Ascending aorta (tissue), 2 donors: ENCODE data around the gene SHC2. TPM values are rescaled to one million over a fixed set of nuclear protein-coding genes. Genes with fewer than 3 reads are reported as not detected.
"Not testable (repeated sequence)": the region's sequence is repeated elsewhere in the genome, so short reads cannot be mapped to it uniquely, and the experiment has no call there.

Experiments
- DNase-seq, 2 donors: peaks; one replicate each; pipeline ENCODE4 v3.0.0-alpha.2; 2019; ENCODE audit warnings: low spot score in 2 of 2
- H3K27ac ChIP-seq, 2 donors: fragments of 200-600 bp; sonication (generic); one replicate each; pipeline ENCODE4 v1.5.1; 2016 to 2017; ENCODE audit warnings: mild to moderate bottlenecking in 1 of 2
- H3K27me3 ChIP-seq: fragments of 200-600 bp; sonication (generic); one replicate; pipeline ENCODE4 v1.5.1; 2017
- H3K36me3 ChIP-seq, 2 donors: fragments of 200-600 bp; sonication (generic); one replicate each; pipeline ENCODE4 v1.5.1; 2016
- H3K4me1 ChIP-seq, 2 donors: fragments of 200-600 bp; sonication (generic); one replicate each; pipeline ENCODE4 v1.5.1; 2016 to 2017; ENCODE audit warnings: mild to moderate bottlenecking in 1 of 2
- H3K4me3 ChIP-seq, 2 donors: fragments of 200-600 bp; sonication (generic); one replicate each; pipeline ENCODE4 v1.5.1; 2016 to 2017; ENCODE audit warnings: mild to moderate bottlenecking in 1 of 2
- H3K9me3 ChIP-seq, 2 donors: fragments of 200-600 bp; sonication (generic); one replicate each; pipeline ENCODE4 v1.5.1; 2016
- intact Hi-C: fragments of 100-400 bp; cut with DNase I; formaldehyde crosslinking; loops from one replicate; pipeline ENCODE4 v1.15.1; 2023
- total RNA-seq: library from RNA; depleted of rRNA; stranded (reverse); fragments of >200 nt; gene quantifications from one replicate; pipeline ENCODE4 v1.1.0, GENCODE V29; 2016
- TF ChIP-seq, protein P1 (sequence below), 3 experiments: fragments of 200-600 bp in 2 of 3; fragments of 450-650 bp in 1 of 3; sonication (generic) in 2 of 3; IDR thresholded peaks; one replicate each; pipeline ENCODE4 v1.5.1; 2016 to 2019; ENCODE audit warnings: antibody characterized with exemption in 3 of 3, mild to moderate bottlenecking in 1 of 3, moderate library complexity in 1 of 3

Gene SHC2
- total RNA-seq, 1 donor from 2014 or later: 51.2 TPM

DNA sequence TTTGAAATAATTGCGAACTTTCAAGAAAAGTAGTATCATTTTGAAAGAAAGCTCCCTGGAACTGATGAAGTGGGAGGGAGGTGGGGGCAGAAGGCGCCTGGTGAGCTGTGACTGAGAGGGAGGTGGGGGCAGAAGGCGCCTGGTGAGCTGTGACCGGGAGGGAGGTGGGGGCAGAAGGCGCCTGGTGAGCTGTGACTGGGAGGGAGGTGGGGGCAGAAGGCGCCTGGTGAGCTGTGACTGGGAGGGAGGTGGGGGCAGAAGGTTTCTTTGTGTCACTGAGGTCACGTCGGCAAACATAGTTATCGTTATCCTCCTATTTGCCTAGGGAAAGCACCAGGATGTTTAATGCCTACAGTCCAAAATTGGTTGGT, 76.0 kb downstream of the SHC2 start:
- TF ChIP-seq, protein P1, sequence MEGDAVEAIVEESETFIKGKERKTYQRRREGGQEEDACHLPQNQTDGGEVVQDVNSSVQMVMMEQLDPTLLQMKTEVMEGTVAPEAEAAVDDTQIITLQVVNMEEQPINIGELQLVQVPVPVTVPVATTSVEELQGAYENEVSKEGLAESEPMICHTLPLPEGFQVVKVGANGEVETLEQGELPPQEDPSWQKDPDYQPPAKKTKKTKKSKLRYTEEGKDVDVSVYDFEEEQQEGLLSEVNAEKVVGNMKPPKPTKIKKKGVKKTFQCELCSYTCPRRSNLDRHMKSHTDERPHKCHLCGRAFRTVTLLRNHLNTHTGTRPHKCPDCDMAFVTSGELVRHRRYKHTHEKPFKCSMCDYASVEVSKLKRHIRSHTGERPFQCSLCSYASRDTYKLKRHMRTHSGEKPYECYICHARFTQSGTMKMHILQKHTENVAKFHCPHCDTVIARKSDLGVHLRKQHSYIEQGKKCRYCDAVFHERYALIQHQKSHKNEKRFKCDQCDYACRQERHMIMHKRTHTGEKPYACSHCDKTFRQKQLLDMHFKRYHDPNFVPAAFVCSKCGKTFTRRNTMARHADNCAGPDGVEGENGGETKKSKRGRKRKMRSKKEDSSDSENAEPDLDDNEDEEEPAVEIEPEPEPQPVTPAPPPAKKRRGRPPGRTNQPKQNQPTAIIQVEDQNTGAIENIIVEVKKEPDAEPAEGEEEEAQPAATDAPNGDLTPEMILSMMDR (IDR thresholded peaks at IDR 0.05): no peak
- no peaks in the 10 kb centered on the region for H3K4me1 ChIP-seq
- no peaks in the 10 kb centered on the region for H3K27me3 ChIP-seq
- H3K4me3 ChIP-seq: no peak overlapping the region
- no peak overlapping the region for H3K27ac ChIP-seq
- intact Hi-C loops: no loop called here
- no peak for DNase-seq
- H3K9me3 ChIP-seq: no peaks in the 10 kb centered on the region
- no peaks in the 10 kb centered on the region for H3K36me3 ChIP-seq

DNA sequence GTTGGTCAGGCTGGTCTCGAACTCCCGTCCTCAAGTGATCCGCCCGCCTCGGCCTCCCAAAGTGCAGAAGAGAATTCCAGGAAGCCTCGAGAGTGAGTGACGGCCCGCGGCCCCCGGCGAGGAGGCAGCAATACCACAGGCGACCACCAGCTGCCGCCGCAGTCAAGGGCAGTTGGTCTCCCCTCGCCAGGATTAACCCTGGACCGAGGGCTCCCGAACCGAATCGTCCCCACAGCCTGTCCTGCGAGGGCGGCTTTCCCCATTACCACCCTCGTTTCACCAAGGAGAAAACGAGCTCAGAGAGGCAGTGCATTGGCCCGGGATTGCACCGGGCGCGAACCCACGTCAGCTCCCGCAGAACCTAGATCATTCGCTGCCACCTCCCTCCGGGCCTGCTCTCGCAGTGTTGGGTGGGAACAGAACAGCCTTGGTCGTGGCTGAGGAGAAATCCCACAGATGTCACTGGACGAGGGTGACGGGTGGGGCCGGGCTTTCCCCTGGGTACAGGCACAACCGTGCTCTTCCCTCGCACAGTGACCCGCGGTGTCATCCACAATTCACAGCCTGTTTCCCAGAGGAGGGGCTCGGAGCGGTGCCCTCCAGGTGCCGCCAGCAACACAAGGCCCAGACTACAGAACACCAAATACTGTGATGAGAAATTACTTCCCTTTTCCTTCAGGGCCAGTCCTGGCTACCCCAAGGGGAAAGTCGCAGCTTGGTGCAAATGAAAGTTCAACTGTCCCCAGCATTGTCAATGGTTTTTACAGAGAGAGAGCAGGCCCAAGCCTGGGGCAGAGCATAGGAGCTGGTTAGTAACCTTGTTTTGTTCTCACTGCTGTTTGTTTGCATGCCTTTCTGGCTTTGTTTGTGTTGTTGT, 76.7 kb downstream of the SHC2 start:
- Histone ChIP-seq H3K9me3 (no peaks in the 10 kb centered on the region), H3K36me3 (no peaks in the 10 kb centered on the region), H3K27me3 (no peaks in the 10 kb centered on the region), H3K4me3 (no peak overlapping the region), H3K4me1 (no peaks in the 10 kb centered on the region), H3K27ac (no peak overlapping the region)
- intact Hi-C loops: no loop called here
- peak in 1 of 2 donors; percentile 51 for DNase-seq
- TF ChIP-seq, protein P1 (IDR thresholded peaks at IDR 0.05): peak in 2 of 3 experiments; percentile 8 to 33

DNA sequence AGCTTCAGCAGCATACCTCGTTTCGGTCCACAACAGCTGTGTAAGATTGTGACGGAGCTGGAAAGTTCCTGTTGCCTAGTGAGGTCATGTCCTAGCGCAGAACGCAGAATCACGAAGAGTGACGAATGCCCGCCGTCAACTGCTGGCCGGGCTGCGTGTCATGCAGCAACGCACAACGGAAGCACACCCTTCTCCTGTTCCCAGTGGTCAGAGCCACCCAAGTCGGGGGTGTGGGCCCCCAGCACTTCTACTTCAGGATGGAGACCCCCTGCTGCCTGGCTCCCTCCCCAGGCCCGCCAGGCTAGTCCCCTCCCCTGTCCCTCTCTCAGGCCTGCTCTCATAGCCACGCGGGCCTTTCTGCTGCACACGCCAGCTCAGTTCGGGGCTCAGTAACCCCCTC, 77.8 kb downstream of the SHC2 start:
- H3K27me3 ChIP-seq: no peaks in the 10 kb centered on the region
- TF ChIP-seq, protein P1 (IDR thresholded peaks at IDR 0.05): no peak
- H3K27ac ChIP-seq: no peak overlapping the region
- no peaks in the 10 kb centered on the region for H3K4me1 ChIP-seq
- H3K36me3 ChIP-seq: no peaks in the 10 kb centered on the region
- intact Hi-C loops: no loop called here
- no peaks in the 10 kb centered on the region for H3K9me3 ChIP-seq
- no peak overlapping the region for H3K4me3 ChIP-seq
- DNase-seq: peak in 1 of 2 donors; percentile 12

DNA sequence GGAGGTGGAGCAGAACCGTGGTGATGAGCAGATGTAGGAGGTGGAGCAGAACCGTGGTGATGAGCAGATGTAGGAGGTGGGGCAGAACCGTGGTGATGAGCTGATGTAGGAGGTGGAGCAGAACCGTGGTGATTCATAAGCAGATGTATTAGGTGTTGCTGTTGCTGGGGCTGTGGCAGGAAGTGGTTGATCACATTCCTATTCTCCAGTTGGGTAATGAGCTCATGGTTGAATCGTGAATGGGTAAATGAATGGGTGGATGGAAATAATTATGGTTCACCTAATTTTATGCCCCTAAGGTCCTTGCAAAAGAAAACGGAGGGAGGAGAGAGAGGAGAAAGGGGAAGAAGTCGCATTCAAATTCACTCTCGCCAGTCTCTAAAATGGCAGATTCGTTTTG, 78.3 kb downstream of the SHC2 start:
- H3K9me3 ChIP-seq, H3K4me1 ChIP-seq, H3K36me3 ChIP-seq, H3K27ac ChIP-seq, H3K27me3 ChIP-seq, DNase-seq, H3K4me3 ChIP-seq, intact Hi-C loops: not testable (repeated sequence)

DNA sequence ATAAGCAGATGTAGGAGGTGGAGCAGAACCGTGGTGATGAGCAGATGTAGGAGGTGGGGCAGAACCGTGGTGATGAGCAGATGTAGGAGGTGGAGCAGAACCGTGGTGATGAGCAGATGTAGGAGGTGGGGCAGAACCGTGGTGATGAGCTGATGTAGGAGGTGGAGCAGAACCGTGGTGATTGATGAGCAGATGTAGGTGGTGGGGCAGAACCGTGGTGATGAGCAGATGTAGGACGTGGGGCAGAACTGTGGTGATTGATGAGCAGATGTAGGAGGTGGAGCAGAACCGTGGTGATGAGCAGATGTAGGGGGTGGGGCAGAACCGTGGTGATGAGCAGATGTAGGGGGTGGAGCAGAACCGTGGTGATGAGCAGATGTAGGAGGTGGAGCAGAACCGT, 78.9 kb downstream of the SHC2 start:
- H3K9me3 ChIP-seq, H3K4me1 ChIP-seq, H3K36me3 ChIP-seq, H3K4me3 ChIP-seq, H3K27ac ChIP-seq, DNase-seq, intact Hi-C loops, H3K27me3 ChIP-seq: not testable (repeated sequence)

DNA sequence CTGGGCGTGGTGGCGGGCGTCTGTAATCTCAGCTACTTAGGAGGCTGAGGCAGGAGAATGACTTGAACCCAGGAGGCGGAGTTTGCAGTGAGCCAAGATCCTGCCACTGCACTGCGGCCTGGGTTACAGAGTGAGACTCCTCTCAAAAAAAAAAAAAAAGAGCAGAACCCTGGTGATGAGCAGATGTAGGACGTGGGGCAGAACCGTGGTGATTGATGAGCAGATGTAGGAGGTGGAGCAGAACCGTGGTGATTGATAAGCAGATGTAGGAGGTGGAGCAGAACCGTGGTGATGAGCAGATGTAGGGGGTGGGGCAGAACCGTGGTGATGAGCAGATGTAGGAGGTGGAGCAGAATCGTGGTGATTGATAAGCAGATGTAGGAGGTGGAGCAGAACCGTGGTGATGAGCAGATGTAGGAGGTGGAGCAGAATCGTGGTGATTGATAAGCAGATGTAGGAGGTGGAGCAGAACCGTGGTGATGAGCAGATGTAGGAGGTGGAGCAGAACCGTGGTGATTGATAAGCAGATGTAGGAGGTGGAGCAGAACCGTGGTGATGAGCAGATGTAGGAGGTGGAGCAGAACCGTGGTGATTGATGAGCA, 80.1 kb downstream of the SHC2 start:
- H3K27ac ChIP-seq, H3K27me3 ChIP-seq, intact Hi-C loops, H3K4me3 ChIP-seq, H3K36me3 ChIP-seq, H3K9me3 ChIP-seq, H3K4me1 ChIP-seq, DNase-seq: not testable (repeated sequence)

DNA sequence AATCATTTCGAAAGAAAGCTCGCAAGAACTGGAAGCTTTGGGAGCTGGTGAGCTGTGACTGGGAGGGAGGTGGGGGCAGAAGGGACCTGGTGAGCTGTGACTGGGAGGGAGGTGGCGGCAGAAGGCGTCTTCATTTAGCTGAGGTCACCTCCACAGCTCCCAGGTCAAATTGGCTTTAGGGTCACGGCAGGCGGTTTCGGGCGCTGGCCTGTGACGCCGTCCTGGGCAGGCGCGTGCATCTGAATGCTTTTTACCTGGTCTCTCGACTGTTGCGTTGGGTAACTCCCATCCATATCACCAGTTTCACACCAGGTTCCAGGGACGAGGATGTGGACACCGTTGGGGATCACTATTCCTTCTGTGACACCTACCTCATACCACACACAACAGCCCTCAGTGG, 81.0 kb downstream of the SHC2 start:
- TF ChIP-seq, protein P1 (IDR thresholded peaks at IDR 0.05): no peak
- no peaks in the 10 kb centered on the region for H3K27me3 ChIP-seq
- H3K27ac ChIP-seq: no peak overlapping the region
- no peaks in the 10 kb centered on the region for H3K36me3 ChIP-seq
- H3K9me3 ChIP-seq: no peaks in the 10 kb centered on the region
- H3K4me3 ChIP-seq: no peak overlapping the region
- intact Hi-C loops: no loop called here
- no peaks in the 10 kb centered on the region for H3K4me1 ChIP-seq
- no peak for DNase-seq
